ENCODE measurements around the gene SLC35F2. TPM values are rescaled to one million over a fixed set of nuclear protein-coding genes. Genes with fewer than 3 reads are reported as not detected.
"Not testable (repeated sequence)": the region's sequence is repeated elsewhere in the genome, so short reads cannot be mapped to it uniquely, and the experiment has no call there.

SLC35F2 gene
- polyA plus RNA-seq (ENCODE audit: insufficient read length in 4 of 4): 10 to 100 TPM; 13.5 to 15.6 (median 14.7) TPM

GRCh38 chr11:107858217-107859070 is at the start of gene SLC35F2:
Gene SLC35F2 (minus strand): TSS chr11:107858787. CDS start chr11:107858767, 20 bp downstream.
- peak in 3 of 4 donors; percentile 13 to 54 (median 49) for DNase-seq (ENCODE audit: low read depth in 4 of 4, low spot score in 2 of 4)

GRCh38 chr11:107908211-107908610 is 49.6 kb upstream of the SLC35F2 start:
- DNase-seq (ENCODE audit: low read depth in 4 of 4, low spot score in 2 of 4): no peak

GRCh38 chr11:107898270-107898669 is 39.7 kb upstream of the SLC35F2 start:
- DNase-seq (ENCODE audit: low read depth in 4 of 4, low spot score in 2 of 4): no peak

- no peak for DNase-seq (ENCODE audit: low read depth in 4 of 4, low spot score in 2 of 4)
Observed at GRCh38 chr11:107882095-107882820, 23.7 kb upstream of the SLC35F2 start.

GRCh38 chr11:107881471-107881870 is 22.9 kb upstream of the SLC35F2 start:
- not testable (repeated sequence) for DNase-seq (ENCODE audit: low read depth in 4 of 4, low spot score in 2 of 4)

- no peak for DNase-seq (ENCODE audit: low read depth in 4 of 4, low spot score in 2 of 4)
Observed at GRCh38 chr11:107876141-107876540, 17.6 kb upstream of the SLC35F2 start.

GRCh38 chr11:107864591-107864990 is 6.0 kb upstream of the SLC35F2 start:
- no peak for DNase-seq (ENCODE audit: low read depth in 4 of 4, low spot score in 2 of 4)

GRCh38 chr11:107860688-107861087 is 2.1 kb upstream of the SLC35F2 start:
- DNase-seq (ENCODE audit: low read depth in 4 of 4, low spot score in 2 of 4): no peak

- not testable (repeated sequence) for DNase-seq (ENCODE audit: low read depth in 4 of 4, low spot score in 2 of 4)
Observed at GRCh38 chr11:107860240-107860620, 1.6 kb upstream of the SLC35F2 start.

GRCh38 chr11:107859459-107860239 is 1.1 kb upstream of the SLC35F2 start:
- peak in 1 of 4 donors; percentile 8 for DNase-seq (ENCODE audit: low read depth in 4 of 4, low spot score in 2 of 4)

- peak in 1 of 4 donors; percentile 11 for DNase-seq (ENCODE audit: low read depth in 4 of 4, low spot score in 2 of 4)
Observed at GRCh38 chr11:107857550-107858216, 904 bp downstream of the SLC35F2 start.

GRCh38 chr11:107856981-107857517 is 1.5 kb downstream of the SLC35F2 start:
- DNase-seq (ENCODE audit: low read depth in 4 of 4, low spot score in 2 of 4): no peak

GRCh38 chr11:107856180-107856980 is 2.2 kb downstream of the SLC35F2 start:
- no peak for DNase-seq (ENCODE audit: low read depth in 4 of 4, low spot score in 2 of 4)

GRCh38 chr11:107853070-107853469 is 5.5 kb downstream of the SLC35F2 start:
- no peak for DNase-seq (ENCODE audit: low read depth in 4 of 4, low spot score in 2 of 4)

GRCh38 chr11:107851704-107852310 is 6.8 kb downstream of the SLC35F2 start:
- DNase-seq (ENCODE audit: low read depth in 4 of 4, low spot score in 2 of 4): no peak

GRCh38 chr11:107849790-107850189 is 8.8 kb downstream of the SLC35F2 start:
- no peak for DNase-seq (ENCODE audit: low read depth in 4 of 4, low spot score in 2 of 4)

- no peak for DNase-seq (ENCODE audit: low read depth in 4 of 4, low spot score in 2 of 4)
Observed at GRCh38 chr11:107848345-107848744, 10.2 kb downstream of the SLC35F2 start.

- DNase-seq (ENCODE audit: low read depth in 4 of 4, low spot score in 2 of 4): no peak
Observed at GRCh38 chr11:107847184-107847583, 11.4 kb downstream of the SLC35F2 start.

- DNase-seq (ENCODE audit: low read depth in 4 of 4, low spot score in 2 of 4): no peak
Observed at GRCh38 chr11:107844041-107844440, 14.5 kb downstream of the SLC35F2 start.

Data from left renal cortex interstitium (tissue), 4 donors.